GM18517 (cell line): ENCODE measurements around the gene CALN1.
"Not testable (repeated sequence)": the region's sequence is repeated elsewhere in the genome, so short reads cannot be mapped to it uniquely, and the experiment has no call there.

ENCODE experiments used
- ATAC-seq: cut with Tn5 transposase; IDR thresholded peaks from one replicate; pipeline ENCODE4 v1.9.1; 2021; ENCODE audit warnings: mild to moderate bottlenecking, moderate library complexity; ENCODE audit not compliant: unreplicated experiment

CALN1 gene

GRCh38 chr7:72106405-72106804 is 305.7 kb downstream of the CALN1 start:
- ATAC-seq: no peak

- no peak for ATAC-seq
Observed at GRCh38 chr7:72101444-72101843, 310.7 kb downstream of the CALN1 start.

- no peak for ATAC-seq
Observed at GRCh38 chr7:72099784-72100183, 312.4 kb downstream of the CALN1 start.

- no peak for ATAC-seq
Observed at GRCh38 chr7:72098807-72099580, 313.1 kb downstream of the CALN1 start.

GRCh38 chr7:72097226-72097625 is 314.9 kb downstream of the CALN1 start:
- ATAC-seq: no peak

- ATAC-seq: no peak
Observed at GRCh38 chr7:72092769-72093168, 319.4 kb downstream of the CALN1 start.

- no peak for ATAC-seq
Observed at GRCh38 chr7:72087926-72088325, 324.2 kb downstream of the CALN1 start.

GRCh38 chr7:72080865-72081510 is 331.1 kb downstream of the CALN1 start:
- ATAC-seq: no peak

- no peak for ATAC-seq
Observed at GRCh38 chr7:72080341-72080766, 331.8 kb downstream of the CALN1 start.

GRCh38 chr7:72078856-72079255 is 333.3 kb downstream of the CALN1 start:
- ATAC-seq: no peak

- ATAC-seq: no peak
Observed at GRCh38 chr7:72078301-72078700, 333.8 kb downstream of the CALN1 start.

- ATAC-seq: no peak
Observed at GRCh38 chr7:72077786-72078185, 334.4 kb downstream of the CALN1 start.

- no peak for ATAC-seq
Observed at GRCh38 chr7:72072901-72073300, 339.2 kb downstream of the CALN1 start.

- no peak for ATAC-seq
Observed at GRCh38 chr7:72069263-72069662, 342.9 kb downstream of the CALN1 start.

GRCh38 chr7:72065764-72066163 is 346.4 kb downstream of the CALN1 start:
- not testable (repeated sequence) for ATAC-seq

GRCh38 chr7:72064916-72065315 is 347.2 kb downstream of the CALN1 start:
- ATAC-seq: no peak

GRCh38 chr7:72063330-72063729 is 348.8 kb downstream of the CALN1 start:
- ATAC-seq: no peak

GRCh38 chr7:72062666-72063065 is 349.5 kb downstream of the CALN1 start:
- ATAC-seq: no peak

GRCh38 chr7:72059925-72060324 is 352.2 kb downstream of the CALN1 start:
- no peak for ATAC-seq

- no peak for ATAC-seq
Observed at GRCh38 chr7:72058579-72058978, 353.6 kb downstream of the CALN1 start.

GRCh38 chr7:72057796-72058195 is 354.3 kb downstream of the CALN1 start:
- no peak for ATAC-seq

GRCh38 chr7:72057231-72057630 is 354.9 kb downstream of the CALN1 start:
- no peak for ATAC-seq
